ENCODE results near the gene UMAD1.

GRCh38 chr7:7672545-7673239, 32.1 kb downstream of the UMAD1 start:
- TF ChIP-seq POLR2AphosphoS5 (IDR thresholded peaks at IDR 0.05; ENCODE audit: low read depth, low read length) (no peak), SIN3A (IDR thresholded peaks at IDR 0.05; ENCODE audit: borderline replicate concordance, insufficient read depth, low read length) (no peak), TAF1 (IDR thresholded peaks at IDR 0.05; ENCODE audit: borderline replicate concordance, insufficient read depth, low read length) (no peak), FOXP2 (optimal IDR thresholded peaks at IDR 0.05; ENCODE audit: borderline replicate concordance, extremely low read depth, extremely low read length, insufficient read depth) (no peak)
- TF ChIP-seq, protein P1, sequence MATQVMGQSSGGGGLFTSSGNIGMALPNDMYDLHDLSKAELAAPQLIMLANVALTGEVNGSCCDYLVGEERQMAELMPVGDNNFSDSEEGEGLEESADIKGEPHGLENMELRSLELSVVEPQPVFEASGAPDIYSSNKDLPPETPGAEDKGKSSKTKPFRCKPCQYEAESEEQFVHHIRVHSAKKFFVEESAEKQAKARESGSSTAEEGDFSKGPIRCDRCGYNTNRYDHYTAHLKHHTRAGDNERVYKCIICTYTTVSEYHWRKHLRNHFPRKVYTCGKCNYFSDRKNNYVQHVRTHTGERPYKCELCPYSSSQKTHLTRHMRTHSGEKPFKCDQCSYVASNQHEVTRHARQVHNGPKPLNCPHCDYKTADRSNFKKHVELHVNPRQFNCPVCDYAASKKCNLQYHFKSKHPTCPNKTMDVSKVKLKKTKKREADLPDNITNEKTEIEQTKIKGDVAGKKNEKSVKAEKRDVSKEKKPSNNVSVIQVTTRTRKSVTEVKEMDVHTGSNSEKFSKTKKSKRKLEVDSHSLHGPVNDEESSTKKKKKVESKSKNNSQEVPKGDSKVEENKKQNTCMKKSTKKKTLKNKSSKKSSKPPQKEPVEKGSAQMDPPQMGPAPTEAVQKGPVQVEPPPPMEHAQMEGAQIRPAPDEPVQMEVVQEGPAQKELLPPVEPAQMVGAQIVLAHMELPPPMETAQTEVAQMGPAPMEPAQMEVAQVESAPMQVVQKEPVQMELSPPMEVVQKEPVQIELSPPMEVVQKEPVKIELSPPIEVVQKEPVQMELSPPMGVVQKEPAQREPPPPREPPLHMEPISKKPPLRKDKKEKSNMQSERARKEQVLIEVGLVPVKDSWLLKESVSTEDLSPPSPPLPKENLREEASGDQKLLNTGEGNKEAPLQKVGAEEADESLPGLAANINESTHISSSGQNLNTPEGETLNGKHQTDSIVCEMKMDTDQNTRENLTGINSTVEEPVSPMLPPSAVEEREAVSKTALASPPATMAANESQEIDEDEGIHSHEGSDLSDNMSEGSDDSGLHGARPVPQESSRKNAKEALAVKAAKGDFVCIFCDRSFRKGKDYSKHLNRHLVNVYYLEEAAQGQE (IDR thresholded peaks at IDR 0.05; ENCODE audit: insufficient read depth in 1 of 2, low read depth in 2 of 2, low read length in 2 of 2), result no peak
